HepG2 (cell line): Measurements from ENCODE around the gene RPL23. TPM values are rescaled to one million over a fixed set of nuclear protein-coding genes. Genes with fewer than 3 reads are reported as not detected.

Source experiments
- CENPX ChIP-seq: sonication (generic); formaldehyde crosslinking; IDR thresholded peaks from 2 replicates; pipeline ENCODE4 v1.9.0; 2021; ENCODE audit warnings: mild to moderate bottlenecking, missing genetic modification reagents, moderate library complexity
- CSRNP1 ChIP-seq: sonication (generic); formaldehyde crosslinking; IDR thresholded peaks from 2 replicates; pipeline ENCODE4 v1.8.1; 2023; ENCODE audit warnings: mild to moderate bottlenecking, missing genetic modification reagents
- HOXA3 ChIP-seq: sonication (generic); formaldehyde crosslinking; IDR thresholded peaks from 2 replicates; pipeline ENCODE4 v1.5.0; 2020; ENCODE audit warnings: missing genetic modification reagents
- MIER2 ChIP-seq: IDR thresholded peaks from 2 replicates; pipeline ENCODE4 v1.6.1; 2016; ENCODE audit warnings: missing biosample characterization, missing genetic modification reagents
- REST ChIP-seq, 2 experiments: IDR thresholded peaks; 2 replicates each; pipeline ENCODE4 v1.6.1; 2011 to 2012; ENCODE audit warnings: low read length in 2 of 2, borderline replicate concordance in 1 of 2, low read depth in 1 of 2, mild to moderate bottlenecking in 1 of 2, moderate library complexity in 1 of 2
- SMYD3 ChIP-seq: sonication (generic); formaldehyde crosslinking; IDR thresholded peaks from 2 replicates; pipeline ENCODE4 v1.8.1; 2023; ENCODE audit warnings: mild to moderate bottlenecking, missing genetic modification reagents
- TARDBP ChIP-seq: sonication (generic); formaldehyde crosslinking; IDR thresholded peaks from 2 replicates; pipeline ENCODE4 v1.8.0; 2022; ENCODE audit warnings: mild to moderate bottlenecking, missing genetic modification reagents
- TERF1 ChIP-seq: sonication (generic); formaldehyde crosslinking; IDR thresholded peaks from 2 replicates; pipeline ENCODE4 v1.8.0; 2022; ENCODE audit warnings: mild to moderate bottlenecking, missing genetic modification reagents, moderate library complexity
- ZNF20 ChIP-seq: sonication (generic); formaldehyde crosslinking; IDR thresholded peaks from 2 replicates; pipeline ENCODE4 v1.4.0; 2020; ENCODE audit warnings: mild to moderate bottlenecking, moderate library complexity, missing genetic modification reagents
- ZNF224 ChIP-seq: sonication (generic); formaldehyde crosslinking; IDR thresholded peaks from 2 replicates; pipeline ENCODE4 v1.5.0; 2020; ENCODE audit warnings: mild to moderate bottlenecking, missing genetic modification reagents
- ZNF337 ChIP-seq: sonication (generic); formaldehyde crosslinking; IDR thresholded peaks from 2 replicates; pipeline ENCODE4 v1.5.1; 2020; ENCODE audit warnings: missing genetic modification reagents, low read depth, mild to moderate bottlenecking, borderline replicate concordance
- ZNF414 ChIP-seq: sonication (generic); formaldehyde crosslinking; IDR thresholded peaks from 2 replicates; pipeline ENCODE4 v1.5.0; 2020; ENCODE audit warnings: missing genetic modification reagents
- ZNF629 ChIP-seq: sonication (generic); formaldehyde crosslinking; conservative IDR thresholded peaks from 2 replicates; pipeline ENCODE4 v1.5.0; 2020; ENCODE audit warnings: missing genetic modification reagents
- polyA plus RNA-seq, 8 experiments: library from polyadenylated mRNA; depleted of rRNA in 3 of 8; stranded (reverse) in 7 of 8; unstranded in 1 of 8; fragments of >200 nt; fragmentation: Illumina TruSeq in 4 of 8; extraction: Trizol in 4 of 8; gene quantifications; 2 replicates each; pipeline versions ENCODE4 v1.2.1 to v1.2.3, GENCODE V29; 2011 to 2016; ENCODE audit warnings: low read depth in 4 of 8, missing spikeins in 1 of 8, mixed read lengths in 1 of 8; ENCODE audit not compliant: insufficient read depth in 1 of 8
- total RNA-seq, 5 experiments: library from RNA; depleted of rRNA; stranded (reverse); fragments of >200 nt; fragmentation: Illumina TruSeq; extraction: Trizol; gene quantifications; 2 replicates each; pipeline ENCODE4 v1.2.3, GENCODE V29; 2016; ENCODE audit warnings: low read depth in 1 of 5
- TF ChIP-seq, protein P1 (sequence below): sonication (generic); formaldehyde crosslinking; IDR thresholded peaks from 2 replicates; pipeline ENCODE4 v1.5.0; 2020; ENCODE audit warnings: missing genetic modification reagents
- TF ChIP-seq, protein P2 (sequence below): sonication (generic); formaldehyde crosslinking; IDR thresholded peaks from 2 replicates; pipeline ENCODE4 v1.8.0; 2022; ENCODE audit warnings: missing genetic modification reagents, low read depth, mild to moderate bottlenecking, borderline replicate concordance
- TF ChIP-seq, protein P3 (sequence below): IDR thresholded peaks from 2 replicates; pipeline ENCODE4 v1.6.1; 2016; ENCODE audit warnings: low read depth, borderline replicate concordance

RPL23 gene
- total and polyA plus RNA-seq, 2 of the 13 experiments (the other 11 are each of a cell fraction or from before 2014, with no cell fraction given) = 2,790 to 4,860 TPM

GRCh38 chr17:38824899-38825761 lies 28.4 kb downstream of the RPL23 start, which contains the start of gene CWC25 (continued):
- TF ChIP-seq CSRNP1 (CRISPR knock-in tag) (peak; percentile 75; the same call in 1 of the 2 replicates), REST (IDR thresholded peaks at IDR 0.05; ENCODE audit: borderline replicate concordance in 1 of 2, low read depth in 1 of 2, low read length in 2 of 2) (0 out of 4 replicates have a peak, but pooled peaks of 1 of the 2 experiments have one; percentile 65), ZNF414 (CRISPR knock-in tag) (peak; percentile 96), ZNF337 (peak; percentile 95; the same call in 1 of the 2 replicates), CENPX (CRISPR knock-in tag) (no peak), ZNF224 (CRISPR knock-in tag) (peak; percentile 93), SMYD3 (peak; percentile 80; the same call in 1 of the 2 replicates), MIER2 (CRISPR knock-in tag) (peak; percentile 60), ZNF20 (no peak), TERF1 (CRISPR knock-in tag) (no peak), HOXA3 (CRISPR knock-in tag) (peak; percentile 100), TARDBP (peak; percentile 98), ZNF629 (CRISPR knock-in tag) (0 out of 2 replicates have a peak, but pooled peaks have one; percentile 9)
- TF ChIP-seq, protein P1, sequence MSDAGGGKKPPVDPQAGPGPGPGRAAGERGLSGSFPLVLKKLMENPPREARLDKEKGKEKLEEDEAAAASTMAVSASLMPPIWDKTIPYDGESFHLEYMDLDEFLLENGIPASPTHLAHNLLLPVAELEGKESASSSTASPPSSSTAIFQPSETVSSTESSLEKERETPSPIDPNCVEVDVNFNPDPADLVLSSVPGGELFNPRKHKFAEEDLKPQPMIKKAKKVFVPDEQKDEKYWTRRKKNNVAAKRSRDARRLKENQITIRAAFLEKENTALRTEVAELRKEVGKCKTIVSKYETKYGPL (CRISPR knock-in tag) = no peak
- TF ChIP-seq, protein P2, sequence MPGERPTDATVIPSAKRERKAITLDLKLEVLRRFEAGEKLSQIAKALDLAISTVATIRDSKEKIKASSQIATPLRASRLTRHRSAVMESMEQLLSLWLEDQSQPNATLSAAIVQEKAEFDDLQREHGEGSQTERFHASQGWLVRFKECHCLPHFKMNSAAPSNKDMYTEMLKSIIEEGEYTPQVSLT (CRISPR knock-in tag) = no peak; the same call in 1 of the 2 replicates
- TF ChIP-seq, protein P3, sequence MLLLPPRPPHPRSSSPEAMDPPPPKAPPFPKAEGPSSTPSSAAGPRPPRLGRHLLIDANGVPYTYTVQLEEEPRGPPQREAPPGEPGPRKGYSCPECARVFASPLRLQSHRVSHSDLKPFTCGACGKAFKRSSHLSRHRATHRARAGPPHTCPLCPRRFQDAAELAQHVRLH (CRISPR knock-in tag) = peak; percentile 95; the same call in 1 of the 2 replicates
